GM19468 (cell line): ENCODE results near the gene COL6A3.

Experiments used
- ATAC-seq: cut with Tn5 transposase; IDR thresholded peaks from one replicate; pipeline ENCODE4 v1.9.1; 2021; ENCODE audit warnings: mild to moderate bottlenecking, moderate library complexity, moderate number of reproducible peaks; ENCODE audit not compliant: unreplicated experiment; ENCODE audit errors: extremely low read depth

COL6A3 gene

GRCh38 chr2:237322564-237322963, 91.4 kb downstream of the COL6A3 start:
- no peak for ATAC-seq

- ATAC-seq: no peak
These were observed 92.2 kb downstream of the COL6A3 start for GRCh38 chr2:237321746-237322145.

- no peak for ATAC-seq
These were observed 93.0 kb downstream of the COL6A3 start for GRCh38 chr2:237320801-237321560.

GRCh38 chr2:237319887-237320286, 94.1 kb downstream of the COL6A3 start:
- ATAC-seq: no peak

GRCh38 chr2:237319086-237319820, 94.7 kb downstream of the COL6A3 start:
- ATAC-seq: no peak

- ATAC-seq: no peak
These were observed 97.6 kb downstream of the COL6A3 start for GRCh38 chr2:237316339-237316738.

- ATAC-seq: no peak
These were observed 98.1 kb downstream of the COL6A3 start for GRCh38 chr2:237315829-237316225.

- ATAC-seq: no peak
These were observed 98.7 kb downstream of the COL6A3 start for GRCh38 chr2:237315170-237315828.

- no peak for ATAC-seq
These were observed 99.3 kb downstream of the COL6A3 start for GRCh38 chr2:237314681-237315080.

GRCh38 chr2:237314198-237314597, 99.8 kb downstream of the COL6A3 start:
- ATAC-seq: no peak

- no peak for ATAC-seq
These were observed 101.8 kb downstream of the COL6A3 start for GRCh38 chr2:237312021-237312755.

GRCh38 chr2:237310515-237311114, 103.3 kb downstream of the COL6A3 start:
- no peak for ATAC-seq

- ATAC-seq: no peak
These were observed 104.5 kb downstream of the COL6A3 start for GRCh38 chr2:237309416-237309815.

GRCh38 chr2:237309011-237309410, 105.0 kb downstream of the COL6A3 start:
- ATAC-seq: no peak

- no peak for ATAC-seq
These were observed 106.5 kb downstream of the COL6A3 start for GRCh38 chr2:237307474-237307873.

- ATAC-seq: no peak
These were observed 107.2 kb downstream of the COL6A3 start for GRCh38 chr2:237306787-237307170.

- no peak for ATAC-seq
These were observed 107.7 kb downstream of the COL6A3 start for GRCh38 chr2:237306083-237306786.

- ATAC-seq: no peak
These were observed 108.4 kb downstream of the COL6A3 start for GRCh38 chr2:237305579-237305978.

- ATAC-seq: no peak
These were observed 109.0 kb downstream of the COL6A3 start for GRCh38 chr2:237304763-237305514.
